Tongue (tissue), 2 donors: ENCODE data around the gene LRRC8C. TPM values are rescaled to one million over a fixed set of nuclear protein-coding genes. Genes with fewer than 3 reads are reported as not detected.
"Not testable (repeated sequence)": the region's sequence is repeated elsewhere in the genome, so short reads cannot be mapped to it uniquely, and the experiment has no call there.

Experiments used
- DNase-seq: peaks from one replicate; pipeline ENCODE4 v3.0.0-alpha.2; 2015
- total RNA-seq: library from RNA; depleted of rRNA; stranded (reverse); fragments of >200 nt; gene quantifications from one replicate; pipeline ENCODE4 v1.2.3, GENCODE V29; 2014

The LRRC8C gene
- 12.1 TPM for total RNA-seq

- peak; percentile 90 for DNase-seq
These were observed at the start of gene LRRC8C for GRCh38 chr1:89632657-89633247. LRRC8C (plus strand) TSS chr1:89633120; CDS start chr1:89686474, 53,354 bp downstream.

- DNase-seq = no peak
These were observed 48.7 kb upstream of the LRRC8C start for GRCh38 chr1:89584211-89584610.

GRCh38 chr1:89584781-89585180 lies 48.1 kb upstream of the LRRC8C start:
- DNase-seq = no peak

- DNase-seq = no peak
These were observed 45.2 kb upstream of the LRRC8C start for GRCh38 chr1:89587729-89588161.

- no peak for DNase-seq
These were observed 44.4 kb upstream of the LRRC8C start for GRCh38 chr1:89588480-89588879.

GRCh38 chr1:89589515-89589914 lies 43.4 kb upstream of the LRRC8C start:
- DNase-seq = no peak

GRCh38 chr1:89590341-89591080 lies 42.4 kb upstream of the LRRC8C start:
- DNase-seq = no peak

- DNase-seq = not testable (repeated sequence)
These were observed 40.0 kb upstream of the LRRC8C start for GRCh38 chr1:89592861-89593302.

GRCh38 chr1:89594096-89594740 lies 38.7 kb upstream of the LRRC8C start:
- no peak for DNase-seq

GRCh38 chr1:89596698-89597097 lies 36.2 kb upstream of the LRRC8C start:
- no peak for DNase-seq

GRCh38 chr1:89598450-89599331 lies 34.2 kb upstream of the LRRC8C start:
- DNase-seq = peak; percentile 73

GRCh38 chr1:89599332-89599630 lies 33.6 kb upstream of the LRRC8C start:
- no peak for DNase-seq

- no peak for DNase-seq
These were observed 32.3 kb upstream of the LRRC8C start for GRCh38 chr1:89600451-89601224.

GRCh38 chr1:89602871-89603404 lies 30.0 kb upstream of the LRRC8C start:
- DNase-seq = no peak

- DNase-seq = no peak
These were observed 29.1 kb upstream of the LRRC8C start for GRCh38 chr1:89603651-89604413.

- DNase-seq = no peak
These were observed 28.5 kb upstream of the LRRC8C start for GRCh38 chr1:89604414-89604735.

- no peak for DNase-seq
These were observed 27.2 kb upstream of the LRRC8C start for GRCh38 chr1:89605692-89606091.

- no peak for DNase-seq
These were observed 26.5 kb upstream of the LRRC8C start for GRCh38 chr1:89606227-89606980.

- no peak for DNase-seq
These were observed 25.8 kb upstream of the LRRC8C start for GRCh38 chr1:89607156-89607555.
